Liver (tissue), 9 donors: Measurements from ENCODE around the gene CAGE1. TPM values are rescaled to one million over a fixed set of nuclear protein-coding genes. Genes with fewer than 3 reads are reported as not detected.

Experiments
- DNase-seq: peaks from one replicate; pipeline ENCODE4 v3.0.0-alpha.2; 2017; ENCODE audit warnings: low spot score
- H3K27ac ChIP-seq, 2 donors: one replicate each; pipeline ENCODE4 v1.7.0; 2013; ENCODE audit warnings: inconsistent platforms in 2 of 2, low read length in 2 of 2, control low read depth in 1 of 2, low read depth in 1 of 2, mild to moderate bottlenecking in 1 of 2
- H3K27me3 ChIP-seq, 4 donors: one replicate each; pipeline versions ENCODE4 v1.6.1 to v1.7.0; 2013; ENCODE audit warnings: low read length in 3 of 4, inconsistent platforms in 1 of 4, mild to moderate bottlenecking in 1 of 4, moderate library complexity in 1 of 4; ENCODE audit not compliant: control insufficient read depth in 4 of 4, insufficient read depth in 4 of 4
- H3K36me3 ChIP-seq, 4 donors: one replicate each; pipeline versions ENCODE4 v1.6.1 to v1.7.0; 2013; ENCODE audit warnings: low read length in 3 of 4, mild to moderate bottlenecking in 3 of 4, low read depth in 1 of 4, moderate library complexity in 1 of 4; ENCODE audit not compliant: control insufficient read depth in 4 of 4, insufficient read depth in 3 of 4
- H3K4me1 ChIP-seq, 4 donors: one replicate each; pipeline versions ENCODE4 v1.6.1 to v1.7.0; 2013; ENCODE audit warnings: low read length in 3 of 4, mild to moderate bottlenecking in 3 of 4, moderate library complexity in 1 of 4; ENCODE audit not compliant: control insufficient read depth in 4 of 4, insufficient read depth in 4 of 4
- H3K4me3 ChIP-seq, 3 donors: one replicate each; pipeline versions ENCODE4 v1.6.1 to v1.7.0; 2013; ENCODE audit warnings: low read length in 3 of 3, control low read depth in 1 of 3, low read depth in 1 of 3, mild to moderate bottlenecking in 1 of 3
- H3K9ac ChIP-seq, 2 donors: one replicate each; pipeline ENCODE4 v1.7.0; 2013; ENCODE audit warnings: low read length in 2 of 2, mild to moderate bottlenecking in 2 of 2, moderate library complexity in 2 of 2, control low read depth in 1 of 2, low read depth in 1 of 2
- H3K9me3 ChIP-seq, 4 donors: one replicate each; pipeline versions ENCODE4 v1.6.1 to v1.7.0; 2013; ENCODE audit warnings: low read length in 3 of 4; ENCODE audit not compliant: control insufficient read depth in 4 of 4
- CTCF ChIP-seq: fragments of 150-350 bp; IDR thresholded peaks from 2 replicates; pipeline ENCODE4 v1.5.1; 2017; ENCODE audit warnings: improper control_type of control experiment, low read depth, low read length; ENCODE audit not compliant: missing input control
- EGR1 ChIP-seq, 2 donors: IDR thresholded peaks; 2 replicates each; pipeline ENCODE4 v1.6.1; 2016 to 2018; ENCODE audit warnings: antibody characterized with exemption in 2 of 2, low read depth in 2 of 2
- FOXA1 ChIP-seq: IDR thresholded peaks from 2 replicates; pipeline ENCODE4 v1.6.1; 2016; ENCODE audit warnings: antibody characterized with exemption
- FOXA2 ChIP-seq: IDR thresholded peaks from 2 replicates; pipeline ENCODE4 v1.6.1; 2016; ENCODE audit warnings: antibody characterized with exemption
- GABPA ChIP-seq, 2 donors: IDR thresholded peaks in 1 of 2; conservative IDR thresholded peaks in 1 of 2; 2 replicates each; pipeline ENCODE4 v1.6.1; 2016; ENCODE audit warnings: antibody characterized with exemption in 2 of 2, mild to moderate bottlenecking in 1 of 2, moderate library complexity in 1 of 2
- HNF4A ChIP-seq, 2 donors: conservative IDR thresholded peaks; 2 replicates each; pipeline ENCODE4 v1.6.1; 2016; ENCODE audit warnings: antibody characterized with exemption in 2 of 2, mild to moderate bottlenecking in 2 of 2
- HNF4G ChIP-seq: IDR thresholded peaks from 2 replicates; pipeline ENCODE4 v1.6.1; 2016; ENCODE audit warnings: antibody characterized with exemption
- JUND ChIP-seq, 2 donors: IDR thresholded peaks; 2 replicates each; pipeline ENCODE4 v1.6.1; 2016; ENCODE audit warnings: antibody characterized with exemption in 2 of 2
- NR2F2 ChIP-seq: IDR thresholded peaks from 2 replicates; pipeline ENCODE4 v1.6.1; 2016; ENCODE audit warnings: antibody characterized with exemption
- RAD21 ChIP-seq, 2 donors: IDR thresholded peaks; 2 replicates each; pipeline ENCODE4 v1.6.1; 2016; ENCODE audit warnings: antibody characterized with exemption in 2 of 2, mild to moderate bottlenecking in 2 of 2
- RXRA ChIP-seq, 2 donors: IDR thresholded peaks; 2 replicates each; pipeline ENCODE4 v1.6.1; 2017 to 2018; ENCODE audit warnings: antibody characterized with exemption in 2 of 2, mild to moderate bottlenecking in 1 of 2
- SP1 ChIP-seq: IDR thresholded peaks from 2 replicates; pipeline ENCODE4 v1.6.1; 2018; ENCODE audit warnings: antibody characterized with exemption, mild to moderate bottlenecking
- TAF1 ChIP-seq: conservative IDR thresholded peaks from 2 replicates; pipeline ENCODE4 v1.6.1; 2016; ENCODE audit warnings: antibody characterized with exemption, mild to moderate bottlenecking
- YY1 ChIP-seq: IDR thresholded peaks from 2 replicates; pipeline ENCODE4 v1.6.1; 2016; ENCODE audit warnings: antibody characterized with exemption, mild to moderate bottlenecking
- ZBTB33 ChIP-seq: IDR thresholded peaks from 2 replicates; pipeline ENCODE4 v1.6.1; 2016; ENCODE audit warnings: antibody characterized with exemption
- WGBS: extraction: QIAGEN DNeasy Blood & Tissue Kit; methylation state at CpG from one replicate; pipeline ENCODE4 v1.1.7; 2013; 5-methylcytosine and 5-hydroxymethylcytosine counted together
- polyA plus RNA-seq, 2 donors: library from polyadenylated mRNA; stranded (reverse) in 1 of 2; unstranded in 1 of 2; fragments of 200-250 nt in 1 of 2; fragments of >200 nt in 1 of 2; fragmentation: Nextera tagmentation in 1 of 2; extraction: Ambion mirVana in 1 of 2; gene quantifications; one replicate each; pipeline versions ENCODE4 v1.2.1 to v1.2.3, GENCODE V29; 2013 to 2015
- total RNA-seq, 2 donors: library from RNA; depleted of rRNA; stranded (reverse); fragments of >200 nt; gene quantifications; one replicate each; pipeline ENCODE4 v1.2.3, GENCODE V29; 2014
- TF ChIP-seq, protein P1 (sequence below): IDR thresholded peaks from 2 replicates; pipeline ENCODE4 v1.6.1; 2016; ENCODE audit warnings: antibody characterized with exemption
- TF ChIP-seq, protein P2 (sequence below): IDR thresholded peaks from 2 replicates; pipeline ENCODE4 v1.6.1; 2016; ENCODE audit warnings: antibody characterized with exemption, mild to moderate bottlenecking
- donor health status: healthy.
- donor health status: healthy.
- donor health status: healthy.
- donor health status: healthy.
- donor health status: healthy.

CAGE1 gene
- total and polyA plus RNA-seq, 4 donors: 0.08 TPM; not detected in 3

DNA sequence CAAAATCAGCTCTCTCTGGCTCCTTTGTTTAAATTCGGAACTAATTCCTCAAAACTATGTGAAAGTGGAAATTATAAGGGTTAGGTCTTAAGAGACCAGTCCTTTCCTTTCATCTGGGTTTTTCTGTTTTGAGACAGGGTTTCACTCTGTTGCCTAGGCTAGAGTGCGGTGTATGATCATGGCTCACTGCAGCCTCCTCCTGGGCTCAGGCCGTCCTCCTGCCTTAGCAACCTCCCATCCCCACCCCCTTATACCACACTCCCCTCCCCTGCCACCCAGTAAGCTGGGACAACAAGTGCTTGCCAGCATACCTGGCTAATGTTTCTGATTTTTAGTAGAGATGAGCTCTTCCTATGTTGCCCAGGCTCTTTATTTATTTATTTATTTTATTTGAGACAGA, 63.8 kb downstream of the CAGE1 start (continued):
- TF ChIP-seq ZBTB33 (no peak), HNF4A (conservative IDR thresholded peaks at IDR 0.05) (no peak), HNF4G (no peak), RAD21 (IDR thresholded peaks at IDR 0.05) (no peak), FOXA2 (no peak), SP1 (no peak), GABPA (IDR thresholded peaks at IDR 0.05 in 1 of 2, conservative IDR thresholded peaks at IDR 0.05 in 1 of 2) (no peak), TAF1 (no peak), NR2F2 (no peak)
- TF ChIP-seq, protein P1, sequence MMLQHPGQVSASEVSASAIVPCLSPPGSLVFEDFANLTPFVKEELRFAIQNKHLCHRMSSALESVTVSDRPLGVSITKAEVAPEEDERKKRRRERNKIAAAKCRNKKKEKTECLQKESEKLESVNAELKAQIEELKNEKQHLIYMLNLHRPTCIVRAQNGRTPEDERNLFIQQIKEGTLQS: no peak

GRCh38 chr6:7324520-7324919, 65.0 kb downstream of the CAGE1 start:
- H3K4me3 ChIP-seq: no peak overlapping the region
- no peaks in the 10 kb centered on the region for H3K4me1 ChIP-seq
- H3K27ac ChIP-seq: no peak overlapping the region
- no peaks in the 10 kb centered on the region for H3K36me3 ChIP-seq
- no peaks in the 10 kb centered on the region for H3K9me3 ChIP-seq
- H3K9ac ChIP-seq: no peak overlapping the region
- 71% methylated on average over 7 of the region's 7 CpGs for WGBS
- DNase-seq: no peak
- no peaks in the 10 kb centered on the region for H3K27me3 ChIP-seq
- TF ChIP-seq EGR1 (IDR thresholded peaks at IDR 0.05; ENCODE audit: low read depth in 2 of 2) (no peak), CTCF (no peak), HNF4A (conservative IDR thresholded peaks at IDR 0.05) (no peak), FOXA1 (no peak), TAF1 (no peak), HNF4G (no peak), ZBTB33 (no peak), RXRA (IDR thresholded peaks at IDR 0.05) (no peak), SP1 (no peak), JUND (IDR thresholded peaks at IDR 0.05) (no peak), YY1 (no peak)
- TF ChIP-seq, protein P2, sequence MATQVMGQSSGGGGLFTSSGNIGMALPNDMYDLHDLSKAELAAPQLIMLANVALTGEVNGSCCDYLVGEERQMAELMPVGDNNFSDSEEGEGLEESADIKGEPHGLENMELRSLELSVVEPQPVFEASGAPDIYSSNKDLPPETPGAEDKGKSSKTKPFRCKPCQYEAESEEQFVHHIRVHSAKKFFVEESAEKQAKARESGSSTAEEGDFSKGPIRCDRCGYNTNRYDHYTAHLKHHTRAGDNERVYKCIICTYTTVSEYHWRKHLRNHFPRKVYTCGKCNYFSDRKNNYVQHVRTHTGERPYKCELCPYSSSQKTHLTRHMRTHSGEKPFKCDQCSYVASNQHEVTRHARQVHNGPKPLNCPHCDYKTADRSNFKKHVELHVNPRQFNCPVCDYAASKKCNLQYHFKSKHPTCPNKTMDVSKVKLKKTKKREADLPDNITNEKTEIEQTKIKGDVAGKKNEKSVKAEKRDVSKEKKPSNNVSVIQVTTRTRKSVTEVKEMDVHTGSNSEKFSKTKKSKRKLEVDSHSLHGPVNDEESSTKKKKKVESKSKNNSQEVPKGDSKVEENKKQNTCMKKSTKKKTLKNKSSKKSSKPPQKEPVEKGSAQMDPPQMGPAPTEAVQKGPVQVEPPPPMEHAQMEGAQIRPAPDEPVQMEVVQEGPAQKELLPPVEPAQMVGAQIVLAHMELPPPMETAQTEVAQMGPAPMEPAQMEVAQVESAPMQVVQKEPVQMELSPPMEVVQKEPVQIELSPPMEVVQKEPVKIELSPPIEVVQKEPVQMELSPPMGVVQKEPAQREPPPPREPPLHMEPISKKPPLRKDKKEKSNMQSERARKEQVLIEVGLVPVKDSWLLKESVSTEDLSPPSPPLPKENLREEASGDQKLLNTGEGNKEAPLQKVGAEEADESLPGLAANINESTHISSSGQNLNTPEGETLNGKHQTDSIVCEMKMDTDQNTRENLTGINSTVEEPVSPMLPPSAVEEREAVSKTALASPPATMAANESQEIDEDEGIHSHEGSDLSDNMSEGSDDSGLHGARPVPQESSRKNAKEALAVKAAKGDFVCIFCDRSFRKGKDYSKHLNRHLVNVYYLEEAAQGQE: no peak
- TF ChIP-seq, protein P1: no peak
